Nephron (organoid): ENCODE data around the gene HDAC5.

Experiments
- H3K27ac Mint-ChIP-seq, 3 experiments: 2 replicates each; pipeline ENCODE4 v1.8.0; 2020; ENCODE audit warnings: mixed read lengths in 3 of 3, mild to moderate bottlenecking in 2 of 3, moderate library complexity in 1 of 3
- H3K27me3 Mint-ChIP-seq: 2 replicates; pipeline ENCODE4 v1.8.0; 2021; ENCODE audit warnings: low read depth, mild to moderate bottlenecking, moderate library complexity, mixed read lengths
- H3K36me3 Mint-ChIP-seq: 2 replicates; pipeline ENCODE4 v1.8.0; 2020; ENCODE audit warnings: low read depth, mixed read lengths
- H3K4me1 Mint-ChIP-seq: 2 replicates; pipeline ENCODE4 v1.8.0; 2020; ENCODE audit warnings: mixed read lengths
- H3K4me3 Mint-ChIP-seq, 3 experiments: 2 replicates each; pipeline ENCODE4 v1.8.0; 2020; ENCODE audit warnings: mild to moderate bottlenecking in 3 of 3, mixed read lengths in 3 of 3, moderate library complexity in 2 of 3
- H3K9me3 Mint-ChIP-seq: 2 replicates; pipeline ENCODE4 v1.8.0; 2020; ENCODE audit warnings: mixed read lengths
- CTCF ChIP-seq, 3 experiments: fragments of 200-600 bp; sonication (generic); IDR thresholded peaks; one replicate each; pipeline ENCODE4 v1.5.0; 2021; ENCODE audit warnings: antibody characterized with exemption in 3 of 3; ENCODE audit not compliant: unreplicated experiment in 3 of 3

The HDAC5 gene

GRCh38 chr17:44030482-44030881, 93.0 kb downstream of the HDAC5 start:
- Mint-ChIP-seq H3K27ac (no peak overlapping the region), H3K36me3 (peaks cover 43% of the 10 kb centered on the region), H3K4me3 (peak overlapping the region in 1 of 3 experiments; percentile 1), H3K27me3 (no peaks in the 10 kb centered on the region), H3K4me1 (peaks cover 37% of the 10 kb centered on the region), H3K9me3 (no peaks in the 10 kb centered on the region)
- no peak for TF ChIP-seq CTCF (IDR thresholded peaks at IDR 0.05; ENCODE audit: unreplicated experiment in 3 of 3)

GRCh38 chr17:44029736-44030135, 93.7 kb downstream of the HDAC5 start:
- H3K27me3 Mint-ChIP-seq: no peaks in the 10 kb centered on the region
- peaks cover 43% of the 10 kb centered on the region for H3K36me3 Mint-ChIP-seq
- H3K27ac Mint-ChIP-seq: peak overlapping the region in 1 of 3 experiments; percentile 2
- TF ChIP-seq CTCF (IDR thresholded peaks at IDR 0.05; ENCODE audit: unreplicated experiment in 3 of 3): no peak
- no peak overlapping the region for H3K4me3 Mint-ChIP-seq
- peaks cover 41% of the 10 kb centered on the region for H3K4me1 Mint-ChIP-seq
- H3K9me3 Mint-ChIP-seq: no peaks in the 10 kb centered on the region
